ENCODE results near the gene NDUFAF3.

Gene NDUFAF3

DNA sequence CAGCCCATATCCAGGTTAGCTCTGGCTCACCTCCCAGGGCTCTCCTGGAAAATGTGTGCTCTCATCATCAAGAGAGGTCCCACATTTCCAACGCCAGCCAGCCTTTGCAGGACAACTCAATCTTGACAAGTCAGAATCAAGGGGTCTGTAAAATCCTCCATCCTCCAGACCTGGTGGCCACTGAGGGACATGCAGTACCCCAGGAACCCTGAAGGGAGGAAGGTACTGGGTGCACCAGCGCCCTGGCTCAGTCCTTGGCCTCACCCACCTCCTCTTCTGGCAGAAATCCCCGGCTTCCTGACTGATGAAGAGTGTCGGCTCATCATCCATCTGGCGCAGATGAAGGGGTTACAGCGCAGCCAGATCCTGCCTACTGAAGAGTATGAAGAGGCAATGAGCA lies 20.8 kb upstream of the NDUFAF3 start:
- DNase-seq (ENCODE audit: low read depth) = no peak
- TF ChIP-seq, protein P1, sequence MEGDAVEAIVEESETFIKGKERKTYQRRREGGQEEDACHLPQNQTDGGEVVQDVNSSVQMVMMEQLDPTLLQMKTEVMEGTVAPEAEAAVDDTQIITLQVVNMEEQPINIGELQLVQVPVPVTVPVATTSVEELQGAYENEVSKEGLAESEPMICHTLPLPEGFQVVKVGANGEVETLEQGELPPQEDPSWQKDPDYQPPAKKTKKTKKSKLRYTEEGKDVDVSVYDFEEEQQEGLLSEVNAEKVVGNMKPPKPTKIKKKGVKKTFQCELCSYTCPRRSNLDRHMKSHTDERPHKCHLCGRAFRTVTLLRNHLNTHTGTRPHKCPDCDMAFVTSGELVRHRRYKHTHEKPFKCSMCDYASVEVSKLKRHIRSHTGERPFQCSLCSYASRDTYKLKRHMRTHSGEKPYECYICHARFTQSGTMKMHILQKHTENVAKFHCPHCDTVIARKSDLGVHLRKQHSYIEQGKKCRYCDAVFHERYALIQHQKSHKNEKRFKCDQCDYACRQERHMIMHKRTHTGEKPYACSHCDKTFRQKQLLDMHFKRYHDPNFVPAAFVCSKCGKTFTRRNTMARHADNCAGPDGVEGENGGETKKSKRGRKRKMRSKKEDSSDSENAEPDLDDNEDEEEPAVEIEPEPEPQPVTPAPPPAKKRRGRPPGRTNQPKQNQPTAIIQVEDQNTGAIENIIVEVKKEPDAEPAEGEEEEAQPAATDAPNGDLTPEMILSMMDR (conservative IDR thresholded peaks at IDR 0.05; ENCODE audit: low read length) = no peak
- H3K4me3 ChIP-seq (ENCODE audit: low read length) = no peak overlapping the region

DNA sequence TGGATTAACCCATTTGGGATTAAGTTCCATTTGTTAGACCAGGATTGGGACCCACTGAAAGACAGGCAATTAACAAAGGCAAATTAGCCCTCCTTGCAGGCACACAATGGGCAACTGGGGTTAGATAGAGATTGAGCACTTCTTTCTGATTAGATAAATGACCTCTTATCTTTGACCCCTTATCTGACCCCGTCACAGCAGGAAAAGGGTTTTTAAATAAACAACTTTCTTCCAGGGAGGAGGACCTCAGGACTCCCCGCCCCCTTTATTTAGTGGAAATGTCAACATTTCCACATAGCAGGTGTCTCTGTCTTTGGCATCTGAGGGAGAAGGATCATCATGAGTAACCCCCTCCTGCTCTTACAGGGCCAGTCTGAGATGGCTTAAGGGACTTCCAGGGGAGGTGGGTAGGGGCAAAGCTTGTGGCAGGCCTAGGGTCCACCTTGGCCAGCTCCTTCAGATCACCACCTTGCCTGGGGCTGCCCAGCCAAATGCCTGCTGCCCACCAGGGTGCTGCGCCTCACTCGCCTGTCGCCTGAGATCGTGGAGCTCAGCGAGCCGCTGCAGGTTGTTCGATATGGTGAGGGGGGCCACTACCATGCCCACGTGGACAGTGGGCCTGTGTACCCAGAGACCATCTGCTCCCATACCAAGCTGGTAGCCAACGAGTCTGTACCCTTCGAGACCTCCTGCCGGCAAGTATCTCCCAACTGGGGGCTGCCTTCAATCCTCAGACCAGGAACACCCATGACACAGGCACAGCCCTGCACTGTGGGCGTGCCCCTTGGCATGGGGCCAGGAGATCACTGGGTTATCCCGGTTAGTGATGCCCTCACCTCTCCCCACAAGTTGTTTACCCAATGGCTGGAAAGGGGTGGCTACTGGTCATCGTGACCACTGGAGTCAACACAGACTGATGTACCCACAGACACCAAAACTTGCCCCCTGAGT lies 17.3 kb upstream of the NDUFAF3 start:
- TF ChIP-seq, protein P1 (conservative IDR thresholded peaks at IDR 0.05; ENCODE audit: low read length) = no peak
- no peak for DNase-seq (ENCODE audit: low read depth)
- H3K4me3 ChIP-seq (ENCODE audit: low read length) = no peak overlapping the region

DNA sequence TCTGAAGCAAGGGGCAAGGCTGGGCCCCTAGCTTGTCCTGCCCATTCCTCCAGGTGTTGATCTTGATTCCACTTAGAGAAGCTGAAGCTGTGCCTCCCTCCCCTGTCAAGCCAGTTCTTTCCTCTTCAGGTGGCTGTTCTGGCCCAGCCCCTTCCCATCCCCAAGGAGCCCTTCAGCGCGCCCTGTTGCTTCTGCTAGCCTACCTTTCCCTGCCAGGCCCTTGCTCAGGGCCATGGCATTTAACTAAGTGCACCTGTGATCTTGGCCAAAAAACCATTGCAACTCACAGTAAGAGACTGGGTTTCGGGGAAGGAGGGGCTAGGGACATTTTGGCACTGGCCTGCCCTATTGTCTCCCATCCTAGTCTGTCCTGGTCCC lies 16.6 kb upstream of the NDUFAF3 start:
- TF ChIP-seq, protein P1 (conservative IDR thresholded peaks at IDR 0.05; ENCODE audit: low read length) = no peak
- no peak for DNase-seq (ENCODE audit: low read depth)
- no peak overlapping the region for H3K4me3 ChIP-seq (ENCODE audit: low read length)

DNA sequence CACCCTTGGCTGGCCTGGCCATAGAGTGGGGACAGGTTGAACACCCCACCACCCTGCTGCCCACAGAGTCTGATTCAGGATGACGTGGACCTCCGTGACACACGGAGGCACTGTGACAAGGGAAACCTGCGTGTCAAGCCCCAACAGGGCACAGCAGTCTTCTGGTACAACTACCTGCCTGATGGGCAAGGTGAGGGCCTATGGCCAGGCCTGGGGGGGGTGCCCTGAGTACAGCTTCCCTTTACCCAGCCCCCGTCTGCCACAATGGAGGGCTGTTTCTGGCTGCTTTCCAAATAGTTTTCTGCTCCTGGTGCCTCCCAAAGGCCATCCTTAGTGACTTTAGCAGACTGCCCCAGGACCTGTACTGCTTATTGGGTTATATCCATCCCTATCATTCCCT lies 15.9 kb upstream of the NDUFAF3 start:
- peak overlapping the region; percentile 75 for H3K4me3 ChIP-seq (ENCODE audit: low read length)
- no peak for DNase-seq (ENCODE audit: low read depth)
- TF ChIP-seq, protein P1 (conservative IDR thresholded peaks at IDR 0.05; ENCODE audit: low read length) = no peak

DNA sequence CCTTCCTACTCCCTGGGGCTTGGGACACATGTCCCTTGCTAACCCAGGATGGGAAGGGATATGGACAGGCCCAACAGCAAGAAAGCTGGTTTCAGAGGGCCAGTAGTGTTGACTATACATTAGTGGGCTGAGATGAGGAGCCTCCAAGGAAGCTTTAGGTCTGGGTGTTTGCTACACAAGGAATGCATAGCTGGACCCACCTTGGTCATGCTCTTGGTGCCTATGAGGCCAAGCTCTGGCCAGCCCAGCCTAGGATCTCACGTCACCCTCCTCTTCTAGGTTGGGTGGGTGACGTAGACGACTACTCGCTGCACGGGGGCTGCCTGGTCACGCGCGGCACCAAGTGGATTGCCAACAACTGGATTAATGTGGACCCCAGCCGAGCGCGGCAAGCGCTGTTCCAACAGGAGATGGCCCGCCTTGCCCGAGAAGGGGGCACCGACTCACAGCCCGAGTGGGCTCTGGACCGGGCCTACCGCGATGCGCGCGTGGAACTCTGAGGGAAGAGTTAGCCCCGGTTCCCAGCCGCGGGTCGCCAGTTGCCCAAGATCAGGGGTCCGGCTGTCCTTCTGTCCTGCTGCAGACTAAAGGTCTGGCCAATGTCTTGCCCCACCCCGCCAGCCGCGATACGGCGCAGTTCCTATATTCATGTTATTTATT lies 15.4 kb upstream of the NDUFAF3 start:
- H3K4me3 ChIP-seq (ENCODE audit: low read length) = peak overlapping the region; percentile 75
- TF ChIP-seq, protein P1 (conservative IDR thresholded peaks at IDR 0.05; ENCODE audit: low read length) = no peak
- DNase-seq (ENCODE audit: low read depth) = peak; percentile 44

DNA sequence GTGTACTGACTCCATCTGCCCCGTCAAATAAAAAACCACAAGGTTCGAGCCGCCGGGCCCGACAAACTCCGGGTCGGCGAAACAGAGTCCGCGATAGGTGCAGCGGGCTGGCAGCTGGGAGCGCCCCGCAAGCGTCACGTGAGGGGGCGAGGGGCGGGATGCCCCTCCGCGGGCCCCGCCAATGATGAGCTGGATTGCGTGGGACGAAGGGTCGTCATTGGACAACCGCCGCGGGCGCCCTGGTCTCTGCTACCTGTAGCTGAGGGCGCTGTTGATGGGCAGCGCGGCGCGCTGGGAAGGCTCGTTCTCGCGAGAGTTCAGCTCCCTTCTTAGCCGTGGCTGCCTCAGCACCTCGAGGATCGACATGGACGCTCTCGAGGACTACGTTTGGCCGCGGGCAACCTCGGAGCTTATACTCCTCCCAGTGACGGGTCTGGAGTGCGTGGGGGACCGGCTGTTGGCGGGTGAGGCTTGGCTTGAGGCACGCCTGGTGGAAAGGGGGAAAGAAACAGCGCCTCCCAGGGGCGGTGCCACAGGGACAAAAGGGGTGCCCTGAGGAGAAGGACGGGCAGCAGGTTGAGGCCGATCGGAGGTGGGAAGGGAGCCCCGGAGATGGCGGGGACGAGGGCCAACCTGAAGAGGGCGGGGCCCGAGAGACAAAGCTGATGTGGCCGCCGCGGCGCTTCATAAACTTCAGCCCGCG lies 14.7 kb upstream of the NDUFAF3 start, which contains the start of gene WDR6:
Gene WDR6, plus strand, starts transcription at position 324 of the 703 bp plus-strand sequence. Its CDS starts 41 bp downstream, at position 365.
- TF ChIP-seq, protein P1 (conservative IDR thresholded peaks at IDR 0.05; ENCODE audit: low read length) = peak; percentile 44
- H3K4me3 ChIP-seq (ENCODE audit: low read length) = peak within 1 kb of the TSS; percentile 75
- peak; percentile 97 for DNase-seq (ENCODE audit: low read depth)

Data from AG10803 (cell line).